ENCODE results near the gene KIF14. TPM values are rescaled to one million over a fixed set of nuclear protein-coding genes. Genes with fewer than 3 reads are reported as not detected.

The KIF14 gene, protein sequence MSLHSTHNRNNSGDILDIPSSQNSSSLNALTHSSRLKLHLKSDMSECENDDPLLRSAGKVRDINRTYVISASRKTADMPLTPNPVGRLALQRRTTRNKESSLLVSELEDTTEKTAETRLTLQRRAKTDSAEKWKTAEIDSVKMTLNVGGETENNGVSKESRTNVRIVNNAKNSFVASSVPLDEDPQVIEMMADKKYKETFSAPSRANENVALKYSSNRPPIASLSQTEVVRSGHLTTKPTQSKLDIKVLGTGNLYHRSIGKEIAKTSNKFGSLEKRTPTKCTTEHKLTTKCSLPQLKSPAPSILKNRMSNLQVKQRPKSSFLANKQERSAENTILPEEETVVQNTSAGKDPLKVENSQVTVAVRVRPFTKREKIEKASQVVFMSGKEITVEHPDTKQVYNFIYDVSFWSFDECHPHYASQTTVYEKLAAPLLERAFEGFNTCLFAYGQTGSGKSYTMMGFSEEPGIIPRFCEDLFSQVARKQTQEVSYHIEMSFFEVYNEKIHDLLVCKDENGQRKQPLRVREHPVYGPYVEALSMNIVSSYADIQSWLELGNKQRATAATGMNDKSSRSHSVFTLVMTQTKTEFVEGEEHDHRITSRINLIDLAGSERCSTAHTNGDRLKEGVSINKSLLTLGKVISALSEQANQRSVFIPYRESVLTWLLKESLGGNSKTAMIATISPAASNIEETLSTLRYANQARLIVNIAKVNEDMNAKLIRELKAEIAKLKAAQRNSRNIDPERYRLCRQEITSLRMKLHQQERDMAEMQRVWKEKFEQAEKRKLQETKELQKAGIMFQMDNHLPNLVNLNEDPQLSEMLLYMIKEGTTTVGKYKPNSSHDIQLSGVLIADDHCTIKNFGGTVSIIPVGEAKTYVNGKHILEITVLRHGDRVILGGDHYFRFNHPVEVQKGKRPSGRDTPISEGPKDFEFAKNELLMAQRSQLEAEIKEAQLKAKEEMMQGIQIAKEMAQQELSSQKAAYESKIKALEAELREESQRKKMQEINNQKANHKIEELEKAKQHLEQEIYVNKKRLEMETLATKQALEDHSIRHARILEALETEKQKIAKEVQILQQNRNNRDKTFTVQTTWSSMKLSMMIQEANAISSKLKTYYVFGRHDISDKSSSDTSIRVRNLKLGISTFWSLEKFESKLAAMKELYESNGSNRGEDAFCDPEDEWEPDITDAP (N-terminal part only)
- total RNA-seq = 1.9 TPM

DNA sequence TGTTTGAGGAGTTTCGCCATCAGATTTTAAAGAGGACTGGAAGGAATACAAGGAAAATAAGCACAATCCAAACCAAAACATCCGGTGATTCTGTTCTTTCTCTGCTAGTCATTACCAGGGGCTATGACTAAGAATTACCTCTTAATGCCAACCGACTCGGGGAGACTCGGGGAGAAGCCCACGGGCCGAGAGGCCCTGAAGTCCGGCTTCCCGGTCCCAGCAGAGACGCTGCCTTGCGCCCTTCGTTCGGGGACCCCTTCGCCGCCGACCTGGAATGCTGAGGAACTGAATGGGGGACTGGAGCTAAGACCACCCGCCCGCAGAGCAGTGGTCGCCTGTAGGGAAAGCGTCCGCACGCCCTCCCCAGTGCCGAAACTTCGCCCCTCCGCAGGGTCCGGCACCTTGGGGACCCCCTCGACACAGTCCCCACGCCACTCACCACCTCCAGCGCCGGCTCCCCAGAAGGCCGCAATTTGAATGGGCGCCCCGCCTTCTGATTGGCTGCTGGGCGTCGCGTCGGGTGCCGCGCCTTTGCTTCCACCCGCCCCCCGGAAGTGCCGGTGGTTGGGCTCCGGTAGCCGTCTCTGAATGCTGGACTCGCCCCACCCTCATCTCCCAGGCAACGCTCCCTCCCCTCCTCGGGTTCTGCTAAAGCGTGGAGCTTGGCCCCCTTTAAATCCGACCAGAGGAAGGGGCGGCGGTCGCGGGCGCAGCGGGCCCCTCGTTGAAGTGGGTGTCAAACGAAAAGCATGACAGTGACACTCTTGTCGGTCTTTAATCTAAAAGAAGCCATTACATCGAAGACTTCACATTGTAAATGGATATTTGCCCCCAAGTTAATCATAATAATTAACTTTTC is at the start of gene KIF14:
KIF14 (minus strand) TSS at position 479 of the 859 bp plus-strand sequence. CDS start 2,028 bp downstream, outside the sequence.
- peak; percentile 82 for DNase-seq

DNA sequence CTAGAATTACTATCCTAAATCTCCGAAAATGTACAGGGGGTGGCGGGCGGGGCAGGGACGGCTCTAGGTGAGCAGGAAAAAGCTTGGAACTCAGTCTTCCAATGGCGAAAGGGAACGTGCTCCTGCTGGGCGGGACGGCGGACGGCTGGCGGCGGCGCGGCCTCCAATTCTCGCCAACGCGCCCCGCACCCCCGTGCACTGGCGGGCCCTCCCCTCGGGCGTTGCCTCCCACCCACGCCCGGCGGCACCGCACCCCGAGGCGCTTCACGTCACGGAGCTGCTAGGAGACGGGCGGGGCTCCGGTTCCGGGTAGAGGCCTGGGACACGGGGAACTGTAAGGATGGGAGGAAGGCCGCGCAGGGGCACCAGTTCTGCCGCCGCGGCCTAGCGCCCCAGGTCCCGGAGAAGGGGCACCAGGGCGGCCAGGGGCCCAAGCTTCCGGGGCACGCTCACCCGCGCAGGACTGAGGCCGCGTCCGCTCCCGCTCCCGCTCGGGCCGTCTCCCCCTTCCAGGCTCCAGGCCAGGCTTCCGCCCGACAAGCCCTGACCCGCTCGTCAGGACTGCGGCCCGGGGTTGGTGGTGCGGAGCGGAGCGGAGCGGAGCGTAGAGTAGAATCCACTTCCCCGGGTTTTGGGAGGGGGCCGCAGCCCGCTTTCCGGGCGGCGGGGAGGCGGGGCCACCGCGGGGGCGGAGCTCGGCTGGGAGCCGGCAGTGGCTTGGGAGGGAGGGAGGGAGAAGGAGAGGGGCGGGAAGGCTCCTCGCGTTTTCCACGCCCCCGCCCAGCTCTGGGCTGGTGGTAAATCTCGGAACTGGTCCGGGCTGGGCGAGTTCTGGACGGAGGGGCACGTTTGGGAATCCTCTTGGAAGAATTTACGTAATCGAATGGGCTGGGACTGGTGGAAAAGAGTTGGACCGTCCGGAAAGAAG is 49.0 kb upstream of the KIF14 start, which contains the start of gene DDX59:
DDX59 (minus strand) TSS at position 594 of the 928 bp plus-strand sequence. CDS start 3,167 bp downstream, outside the sequence.
- peak; percentile 94 for DNase-seq

DNA sequence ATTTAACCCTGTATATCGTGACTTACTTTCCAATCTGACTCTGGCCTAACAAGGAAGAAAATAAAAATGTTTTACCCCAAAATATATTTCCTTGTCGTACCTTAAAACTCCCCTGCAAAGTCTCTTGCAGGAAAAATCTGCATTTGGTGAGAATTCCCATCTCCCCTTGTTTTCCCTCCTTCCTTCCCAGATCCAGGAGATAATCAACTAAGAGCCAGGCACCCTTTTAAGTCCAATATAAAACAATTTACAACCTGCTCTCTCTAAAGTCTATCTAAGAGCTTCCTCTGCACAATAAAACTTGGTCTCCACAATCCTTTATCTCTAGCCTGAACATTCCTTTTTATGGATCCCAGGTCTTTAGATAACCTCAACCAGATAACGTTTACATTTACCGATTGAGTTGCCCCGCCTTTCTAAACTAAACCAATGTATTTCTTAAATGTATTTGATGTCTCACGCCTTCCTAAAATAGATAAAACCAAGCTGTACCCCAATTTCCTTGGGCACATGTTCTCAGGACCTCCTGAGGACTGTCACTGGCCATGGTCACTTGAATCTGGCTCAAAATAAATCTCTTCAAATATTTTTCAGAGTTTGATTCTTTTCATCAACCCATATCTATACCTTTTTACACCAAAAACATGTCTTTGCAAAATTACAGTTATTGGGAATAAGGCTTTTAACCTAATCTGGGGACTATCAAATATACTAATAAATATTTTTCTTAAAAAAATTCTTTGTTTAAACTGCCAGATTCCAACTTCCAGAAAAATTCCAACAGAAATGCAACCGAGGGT is 48.2 kb upstream of the KIF14 start:
- DNase-seq = no peak

DNA sequence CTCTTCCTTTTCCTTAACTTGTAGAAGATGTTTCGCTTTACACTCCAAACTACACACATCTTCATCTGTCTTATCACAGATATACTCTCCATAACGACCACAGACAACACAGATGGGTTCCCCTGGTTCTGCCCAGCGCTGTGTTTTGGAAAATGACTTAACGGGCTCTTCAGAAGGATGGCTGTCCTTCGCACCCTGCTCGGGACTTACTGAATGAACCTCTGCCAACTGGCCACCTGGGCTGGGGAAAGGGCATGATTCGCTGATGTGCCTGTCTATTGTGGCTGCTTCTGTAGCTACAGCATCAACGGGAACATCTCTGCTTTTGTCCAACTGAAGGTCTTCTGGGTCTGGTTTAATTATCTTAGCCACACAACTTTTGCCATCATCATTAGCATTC is 45.8 kb upstream of the KIF14 start:
- DNase-seq = no peak

DNA sequence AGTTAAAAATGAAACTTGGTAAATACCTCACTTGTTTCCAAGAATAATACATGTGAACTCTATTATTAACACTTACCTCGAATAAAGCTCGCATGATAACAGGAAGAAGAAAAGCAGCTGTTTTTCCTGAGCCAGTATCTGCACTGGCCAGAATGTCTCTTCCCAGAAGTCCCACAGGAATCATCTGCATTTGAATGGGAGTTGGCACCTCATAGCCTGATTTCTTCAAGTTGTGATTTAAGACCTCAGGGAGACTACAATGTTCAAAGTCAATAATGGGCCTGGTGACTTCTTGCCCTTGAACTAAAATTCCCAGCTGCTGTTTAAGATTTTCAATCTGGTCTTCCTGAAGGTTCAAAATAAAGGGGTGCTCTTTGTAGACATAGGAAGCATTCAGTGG is 45.3 kb upstream of the KIF14 start:
- DNase-seq = no peak

DNA sequence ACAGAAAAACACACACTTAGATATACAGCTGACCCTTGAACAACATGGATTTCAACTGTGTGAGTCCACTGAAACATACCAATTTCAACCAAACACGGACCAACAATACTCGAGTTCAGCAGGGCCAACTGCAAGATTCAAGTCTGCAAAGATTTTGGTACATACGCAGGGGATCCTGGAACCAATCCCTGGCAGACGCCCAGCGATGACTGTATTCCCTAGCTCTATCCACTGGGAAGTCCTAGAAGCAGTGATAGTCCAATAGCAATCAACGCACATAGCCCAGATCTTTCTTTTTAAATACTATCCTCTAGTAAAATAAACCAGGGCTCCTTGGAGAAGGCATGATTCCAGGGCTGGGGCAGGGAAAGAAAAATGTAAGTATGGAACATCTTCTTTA is 40.2 kb upstream of the KIF14 start:
- no peak for DNase-seq

DNA sequence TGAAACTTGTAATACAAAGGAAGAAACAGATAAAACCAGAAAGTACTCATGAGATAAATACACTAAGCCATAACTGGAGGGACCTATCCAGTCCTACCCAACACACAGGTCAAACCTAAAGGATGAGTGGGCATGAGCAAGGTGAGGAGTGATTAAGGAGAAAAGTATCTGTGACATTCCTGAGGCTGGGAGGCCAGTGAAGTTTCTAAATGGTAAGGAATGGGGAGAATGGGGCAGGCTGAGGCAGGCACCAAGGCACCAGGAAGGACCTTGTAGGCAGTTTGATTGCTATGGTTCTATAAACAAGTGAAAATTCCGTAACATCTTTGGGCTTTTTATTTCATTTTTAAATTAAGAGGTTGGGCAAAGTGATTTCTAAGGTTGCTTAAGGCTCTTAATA is 38.7 kb upstream of the KIF14 start:
- DNase-seq = no peak

DNA sequence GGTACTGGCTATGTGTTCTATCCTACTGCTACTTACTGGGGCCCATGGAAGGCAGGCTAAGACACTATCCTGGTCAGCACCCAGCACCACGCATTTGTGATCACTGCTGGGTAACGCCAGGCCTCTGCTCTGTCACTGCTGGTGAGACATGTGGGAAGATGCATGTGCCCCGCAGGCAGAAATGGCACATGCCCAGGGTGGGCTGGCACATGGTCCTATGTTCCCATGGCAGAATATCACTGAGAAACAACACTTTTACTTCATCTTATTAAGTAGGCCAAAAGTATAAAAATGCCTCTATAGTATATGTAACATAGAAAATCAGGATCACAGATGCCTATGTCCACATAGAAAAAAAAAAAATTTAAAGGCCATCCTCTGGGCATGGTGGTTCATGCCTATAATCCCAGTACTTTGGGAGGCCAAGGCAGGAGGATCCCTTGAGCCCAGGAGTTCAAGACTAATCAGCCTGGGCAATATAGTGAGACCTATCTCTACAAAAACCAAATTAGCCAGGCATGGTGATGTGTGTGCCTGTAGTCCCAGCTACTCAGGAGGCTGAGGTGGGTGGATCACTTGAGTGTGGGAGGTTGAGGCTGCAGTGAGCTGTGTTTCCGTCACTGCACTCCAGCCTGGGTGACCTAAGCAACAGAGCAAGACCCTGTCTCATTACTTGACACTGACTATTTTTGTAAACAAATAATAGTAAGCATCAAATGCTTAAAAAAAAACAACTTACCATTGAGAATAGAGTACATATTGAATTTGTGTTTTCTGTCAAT is 37.7 kb upstream of the KIF14 start:
- DNase-seq = no peak

DNA sequence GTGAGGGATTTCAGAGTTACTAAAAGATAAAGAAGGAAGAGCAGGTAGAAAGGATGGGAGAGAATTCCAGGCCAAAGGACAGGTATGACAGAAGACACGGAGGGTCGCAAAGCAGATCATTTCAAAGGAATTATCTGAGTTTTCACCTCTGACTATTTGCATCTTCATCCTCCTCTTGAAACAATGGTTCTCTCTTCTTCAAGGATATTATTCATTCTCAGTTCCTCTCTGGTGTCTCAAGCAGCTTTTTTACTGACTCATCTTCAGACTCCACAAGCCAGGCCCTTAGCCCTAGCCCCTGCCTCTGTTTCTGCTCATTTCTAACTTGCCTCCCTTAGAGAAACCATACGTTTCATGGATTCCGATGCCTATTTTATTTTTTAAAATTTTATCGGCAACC is 34.1 kb upstream of the KIF14 start:
- no peak for DNase-seq

DNA sequence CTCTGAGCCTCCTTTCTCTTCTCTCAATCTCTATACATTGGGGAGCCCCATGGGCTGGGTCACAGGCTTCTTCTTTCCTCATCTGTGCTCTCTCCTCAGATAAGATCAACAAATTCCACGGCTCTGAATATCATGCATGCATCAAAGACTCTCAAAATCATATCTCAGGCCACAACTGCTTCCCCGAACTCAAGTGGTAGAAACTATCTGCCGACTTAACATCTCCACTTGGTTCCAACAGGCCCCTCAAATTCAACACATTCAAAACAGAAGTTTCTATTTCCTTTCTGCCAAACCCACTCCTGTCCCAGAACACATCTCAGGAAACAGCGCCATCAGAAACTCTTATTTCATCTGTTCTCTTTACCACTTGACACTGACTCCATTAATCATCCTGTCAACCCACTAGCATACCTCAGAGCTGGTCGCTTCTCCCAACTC is 32.5 kb upstream of the KIF14 start:
- DNase-seq = no peak

DNA sequence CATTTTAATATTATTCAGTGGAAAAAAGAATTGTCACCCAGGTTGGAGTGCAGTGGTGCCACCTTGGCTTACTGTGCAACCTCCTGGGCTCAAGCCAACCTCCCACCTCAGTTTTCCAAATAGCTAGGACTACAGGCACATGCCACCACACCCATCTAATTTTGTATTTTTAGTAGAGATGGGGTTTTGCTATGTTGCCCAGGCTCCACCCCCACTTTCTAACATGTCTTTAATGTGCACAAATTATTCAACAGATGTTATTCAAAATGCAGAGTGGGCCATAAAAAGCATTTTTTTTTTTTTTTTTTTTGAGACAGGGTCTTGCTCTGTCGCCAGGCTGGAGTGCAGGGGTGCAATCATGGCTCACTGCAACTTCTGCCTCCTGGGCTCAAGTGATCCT is 31.8 kb upstream of the KIF14 start:
- DNase-seq = no peak

DNA sequence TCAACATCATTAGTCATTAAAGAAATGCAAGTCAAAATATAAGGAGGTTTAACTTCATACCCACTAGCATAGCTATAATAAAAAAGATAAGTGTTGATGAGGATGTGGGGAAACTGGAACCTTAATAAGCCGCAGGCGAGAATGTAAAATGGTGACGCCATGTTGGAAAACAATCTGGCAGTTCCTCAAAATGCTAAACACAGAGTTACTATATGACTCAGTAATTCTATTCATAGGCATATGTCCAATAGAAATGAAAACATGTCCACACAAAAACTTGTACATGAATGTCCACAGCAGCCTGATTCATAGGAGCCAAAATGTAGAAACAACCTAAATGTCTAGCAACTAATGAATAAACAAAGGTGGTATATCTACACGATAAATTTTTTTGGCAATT is 26.0 kb upstream of the KIF14 start:
- no peak for DNase-seq

DNA sequence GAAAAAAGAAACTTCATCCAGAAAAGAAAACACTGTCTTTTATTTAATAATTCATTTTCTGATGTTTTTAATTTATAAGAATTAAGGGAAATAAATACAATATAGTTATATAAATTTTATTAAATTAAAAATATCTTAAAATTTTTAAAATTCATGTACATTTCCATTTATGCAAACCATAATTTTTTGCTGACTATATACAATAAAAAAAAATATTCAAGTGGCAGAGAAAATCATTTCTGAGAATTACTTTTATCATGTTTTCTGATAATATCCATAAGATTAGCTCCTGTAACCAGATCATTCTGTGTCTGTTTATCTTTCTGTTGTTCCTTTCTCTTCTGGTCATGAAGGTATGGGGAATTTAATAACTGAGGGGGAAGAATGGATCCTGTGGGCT is 23.5 kb upstream of the KIF14 start:
- DNase-seq = no peak

DNA sequence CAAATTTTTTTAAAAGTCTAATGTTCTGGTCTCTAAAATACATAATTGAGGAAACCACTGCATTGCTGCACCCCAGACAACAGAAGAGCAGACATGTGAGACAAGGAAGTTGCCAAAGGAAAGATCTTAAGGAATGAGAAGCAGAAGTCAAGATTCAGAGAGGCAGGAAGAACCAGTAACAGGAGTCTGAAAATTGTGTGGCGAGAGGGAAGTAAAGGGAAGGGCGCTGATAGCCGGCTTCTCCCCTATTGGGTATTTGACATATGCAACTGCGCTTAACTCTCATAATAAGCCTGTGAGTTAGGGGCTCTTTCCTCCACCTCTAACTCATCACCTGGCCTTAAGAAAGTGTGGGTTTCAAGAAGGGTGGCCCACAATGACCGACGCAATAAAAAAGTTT is 21.9 kb upstream of the KIF14 start:
- no peak for DNase-seq

DNA sequence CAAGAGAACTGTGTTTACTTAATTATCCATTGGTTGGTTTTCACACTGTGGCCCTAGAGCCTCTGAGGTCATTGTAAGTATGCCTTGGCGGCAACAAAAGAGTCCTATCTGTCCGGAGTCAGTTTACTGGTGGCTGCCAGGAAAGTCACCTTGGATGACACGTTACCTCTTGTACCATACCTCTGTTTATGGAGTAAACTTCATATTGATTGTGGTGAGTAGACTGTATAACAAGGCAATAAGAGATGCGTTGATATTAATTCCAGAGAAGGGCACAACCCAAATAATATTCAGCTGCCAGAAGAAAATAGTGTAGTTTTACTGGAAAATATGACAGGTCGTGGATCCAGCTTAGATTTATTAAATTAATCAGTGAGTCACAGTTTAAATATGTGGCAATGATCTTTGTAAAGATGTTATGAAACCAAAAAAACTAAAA is 20.4 kb upstream of the KIF14 start:
- DNase-seq = no peak

DNA sequence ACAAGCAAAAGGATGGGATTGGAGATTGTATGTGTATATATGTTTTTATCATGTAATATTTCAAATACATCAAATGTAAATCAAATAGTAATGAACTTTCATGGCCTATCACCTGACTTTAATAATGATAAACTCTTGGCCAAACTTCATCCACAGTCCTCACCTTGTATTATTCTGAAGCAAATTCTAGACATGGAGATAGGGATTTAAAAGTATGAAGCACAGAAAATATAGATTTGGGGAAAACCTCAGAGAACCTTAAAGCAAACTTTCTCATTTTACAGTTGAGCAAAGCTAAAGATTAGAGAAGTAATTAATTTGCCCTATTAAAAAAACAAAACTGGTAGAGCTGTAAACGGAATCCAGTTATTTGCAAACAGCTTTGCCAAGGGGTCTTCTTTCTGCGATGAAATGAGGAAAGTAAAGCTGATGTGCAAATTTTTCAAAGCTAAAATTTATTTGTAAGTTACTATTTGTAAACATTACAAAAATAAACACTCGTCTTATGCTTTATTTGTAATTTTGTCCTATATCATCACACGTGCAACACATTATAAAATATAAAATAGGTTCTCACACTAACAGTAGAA is 19.9 kb upstream of the KIF14 start:
- DNase-seq = no peak

DNA sequence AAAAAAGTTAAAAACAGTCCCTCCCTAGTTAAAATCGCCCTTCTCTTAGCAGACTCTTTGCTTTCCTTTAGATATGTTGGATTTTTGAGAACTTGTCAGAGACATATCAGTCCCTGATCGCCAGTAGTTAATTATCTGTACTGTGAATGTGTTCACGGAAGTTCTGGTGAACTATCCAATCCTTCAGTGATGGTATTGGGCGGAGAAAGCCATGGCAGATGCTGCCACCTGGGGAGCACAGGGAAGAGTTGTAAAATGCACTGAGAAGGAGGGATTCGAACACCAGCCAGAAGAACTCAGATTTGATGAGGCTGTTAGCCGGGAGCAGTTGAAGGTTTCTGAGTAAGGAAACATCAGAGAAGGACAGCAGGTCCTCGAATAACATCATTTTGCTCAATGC is 17.5 kb upstream of the KIF14 start:
- no peak for DNase-seq

DNA sequence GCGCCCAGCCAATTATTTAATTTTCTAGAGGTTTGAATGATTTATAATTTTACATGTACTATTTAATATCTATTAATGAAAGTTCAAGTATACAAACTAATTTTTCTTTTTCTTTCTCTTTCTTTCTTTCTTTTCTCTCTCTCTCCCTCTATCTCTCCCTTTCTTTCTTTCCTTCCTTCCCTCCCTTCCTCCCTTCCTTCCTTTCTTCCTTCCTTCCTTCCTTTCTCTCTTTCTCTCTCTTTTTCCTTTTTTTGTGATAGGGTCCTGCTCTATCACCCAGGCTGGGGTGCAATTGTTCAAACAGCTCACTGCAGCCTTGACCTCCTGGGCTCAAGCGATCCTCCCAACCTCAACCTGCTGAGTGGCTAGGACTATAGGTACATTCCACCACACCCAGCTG is 16.1 kb upstream of the KIF14 start:
- no peak for DNase-seq
